ENCODE measurements around the gene ZNF438.

DNA sequence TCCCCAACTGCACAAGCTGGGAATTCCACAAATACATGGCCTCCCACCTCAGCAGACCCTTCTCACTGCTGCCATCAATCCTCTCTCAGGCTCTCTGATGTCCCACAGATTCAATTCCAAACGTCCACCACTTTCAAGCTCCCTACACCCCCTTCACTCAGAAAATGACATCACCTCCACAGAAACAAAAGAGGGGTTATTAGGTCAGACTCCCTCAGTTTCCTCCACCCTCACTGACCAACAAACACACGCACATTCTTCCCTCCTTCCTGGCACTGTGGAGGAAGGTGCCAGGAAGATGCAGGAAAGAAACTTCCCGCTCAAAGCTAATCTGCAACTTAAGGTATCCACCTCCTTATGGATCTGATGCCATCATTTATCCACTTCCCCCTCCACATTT lies 18.3 kb downstream of the ZNF438 start:
- TF ChIP-seq, protein P1, sequence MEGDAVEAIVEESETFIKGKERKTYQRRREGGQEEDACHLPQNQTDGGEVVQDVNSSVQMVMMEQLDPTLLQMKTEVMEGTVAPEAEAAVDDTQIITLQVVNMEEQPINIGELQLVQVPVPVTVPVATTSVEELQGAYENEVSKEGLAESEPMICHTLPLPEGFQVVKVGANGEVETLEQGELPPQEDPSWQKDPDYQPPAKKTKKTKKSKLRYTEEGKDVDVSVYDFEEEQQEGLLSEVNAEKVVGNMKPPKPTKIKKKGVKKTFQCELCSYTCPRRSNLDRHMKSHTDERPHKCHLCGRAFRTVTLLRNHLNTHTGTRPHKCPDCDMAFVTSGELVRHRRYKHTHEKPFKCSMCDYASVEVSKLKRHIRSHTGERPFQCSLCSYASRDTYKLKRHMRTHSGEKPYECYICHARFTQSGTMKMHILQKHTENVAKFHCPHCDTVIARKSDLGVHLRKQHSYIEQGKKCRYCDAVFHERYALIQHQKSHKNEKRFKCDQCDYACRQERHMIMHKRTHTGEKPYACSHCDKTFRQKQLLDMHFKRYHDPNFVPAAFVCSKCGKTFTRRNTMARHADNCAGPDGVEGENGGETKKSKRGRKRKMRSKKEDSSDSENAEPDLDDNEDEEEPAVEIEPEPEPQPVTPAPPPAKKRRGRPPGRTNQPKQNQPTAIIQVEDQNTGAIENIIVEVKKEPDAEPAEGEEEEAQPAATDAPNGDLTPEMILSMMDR (IDR thresholded peaks at IDR 0.05), result no peak
- TF ChIP-seq POLR2A (IDR thresholded peaks at IDR 0.05), result no peak
